Trophoblast cell (in vitro differentiated cells and primary cell): ENCODE data around the gene LAMA2.

Source experiments
- DNase-seq, 2 donors: peaks; one replicate each; pipeline ENCODE4 v3.0.0-alpha.2; 2016
- H2AFZ ChIP-seq: 2 replicates; pipeline ENCODE4 v1.6.1; 2013; ENCODE audit warnings: low read length, moderate library complexity, mild to moderate bottlenecking; ENCODE audit not compliant: insufficient read depth, poor library complexity
- H2AK5ac ChIP-seq: 2 replicates; pipeline ENCODE4 v1.6.1; 2013; ENCODE audit warnings: mild to moderate bottlenecking, low read length
- H2BK120ac ChIP-seq: 2 replicates; pipeline ENCODE4 v1.6.1; 2013; ENCODE audit warnings: low read length, mild to moderate bottlenecking, moderate library complexity; ENCODE audit not compliant: insufficient read depth, poor library complexity
- H2BK12ac ChIP-seq: 2 replicates; pipeline ENCODE4 v1.6.1; 2013; ENCODE audit warnings: mild to moderate bottlenecking, low read length, moderate library complexity
- H2BK5ac ChIP-seq: 2 replicates; pipeline ENCODE4 v1.6.1; 2013; ENCODE audit warnings: low read length, low read depth, moderate library complexity, mild to moderate bottlenecking; ENCODE audit not compliant: poor library complexity
- H3K14ac ChIP-seq: 2 replicates; pipeline ENCODE4 v1.6.1; 2013; ENCODE audit warnings: mild to moderate bottlenecking, low read length
- H3K18ac ChIP-seq: 2 replicates; pipeline ENCODE4 v1.6.1; 2013; ENCODE audit warnings: mild to moderate bottlenecking, low read length
- H3K23ac ChIP-seq: 2 replicates; pipeline ENCODE4 v1.6.1; 2013; ENCODE audit warnings: low read length
- H3K27ac ChIP-seq: 2 replicates; pipeline ENCODE4 v1.5.1; 2013; ENCODE audit warnings: low read depth, mild to moderate bottlenecking, inconsistent platforms, low read length, moderate library complexity
- H3K27me3 ChIP-seq: 2 replicates; pipeline ENCODE4 v1.6.1; 2013; ENCODE audit warnings: inconsistent platforms, mild to moderate bottlenecking, low read length, moderate library complexity; ENCODE audit not compliant: insufficient read depth
- H3K36me3 ChIP-seq, 2 experiments: 1 replicate in 1 of 2; 2 replicates in 1 of 2; pipeline ENCODE4 v1.6.1; 2013; ENCODE audit warnings: low read length in 2 of 2, mild to moderate bottlenecking in 2 of 2, moderate library complexity in 1 of 2; ENCODE audit not compliant: insufficient read depth in 2 of 2, control insufficient read depth in 1 of 2
- H3K4ac ChIP-seq: 2 replicates; pipeline ENCODE4 v1.6.1; 2013; ENCODE audit warnings: low read depth, mild to moderate bottlenecking, low read length, moderate library complexity
- H3K4me1 ChIP-seq, 2 experiments: 1 replicate in 1 of 2; 2 replicates in 1 of 2; pipeline ENCODE4 v1.6.1; 2013; ENCODE audit warnings: low read length in 2 of 2, mild to moderate bottlenecking in 2 of 2, moderate library complexity in 1 of 2; ENCODE audit not compliant: insufficient read depth in 2 of 2, control insufficient read depth in 1 of 2
- H3K4me2 ChIP-seq: 2 replicates; pipeline ENCODE4 v1.6.1; 2013; ENCODE audit warnings: inconsistent platforms, mild to moderate bottlenecking, low read length, moderate library complexity
- H3K4me3 ChIP-seq: 2 replicates; pipeline ENCODE4 v1.5.1; 2013; ENCODE audit warnings: mild to moderate bottlenecking, low read depth, low read length, inconsistent platforms
- H3K79me1 ChIP-seq: one replicate; pipeline ENCODE4 v1.6.1; 2013; ENCODE audit warnings: low read length
- H3K79me2 ChIP-seq: 2 replicates; pipeline ENCODE4 v1.6.1; 2013; ENCODE audit warnings: low read length, mild to moderate bottlenecking; ENCODE audit not compliant: control insufficient read depth, insufficient read depth, poor library complexity
- H3K9ac ChIP-seq: 2 replicates; pipeline ENCODE4 v1.6.1; 2013; ENCODE audit warnings: mild to moderate bottlenecking, low read length
- H3K9me3 ChIP-seq: 2 replicates; pipeline ENCODE4 v1.6.1; 2013; ENCODE audit warnings: low read depth, mild to moderate bottlenecking, control low read depth, inconsistent platforms, low read length; ENCODE audit not compliant: insufficient read depth
- H4K12ac ChIP-seq: 2 replicates; pipeline ENCODE4 v1.6.1; 2013; ENCODE audit warnings: low read depth, mild to moderate bottlenecking, low read length, moderate library complexity
- H4K8ac ChIP-seq: 2 replicates; pipeline ENCODE4 v1.6.1; 2013; ENCODE audit warnings: low read depth, mild to moderate bottlenecking, low read length, moderate library complexity
- H4K91ac ChIP-seq: one replicate; pipeline ENCODE4 v1.6.1; 2013; ENCODE audit warnings: low read depth, mild to moderate bottlenecking, low read length, moderate library complexity
- WGBS: extraction: QIAGEN DNeasy Blood & Tissue Kit; methylation state at CpG from one replicate; pipeline ENCODE4 v1.1.7; 2013; ENCODE audit warnings: missing lambda C conversion rate; ENCODE audit not compliant: insufficient read length, insufficient coverage; ENCODE audit errors: extremely low coverage; 5-methylcytosine and 5-hydroxymethylcytosine counted together

Gene LAMA2

DNA sequence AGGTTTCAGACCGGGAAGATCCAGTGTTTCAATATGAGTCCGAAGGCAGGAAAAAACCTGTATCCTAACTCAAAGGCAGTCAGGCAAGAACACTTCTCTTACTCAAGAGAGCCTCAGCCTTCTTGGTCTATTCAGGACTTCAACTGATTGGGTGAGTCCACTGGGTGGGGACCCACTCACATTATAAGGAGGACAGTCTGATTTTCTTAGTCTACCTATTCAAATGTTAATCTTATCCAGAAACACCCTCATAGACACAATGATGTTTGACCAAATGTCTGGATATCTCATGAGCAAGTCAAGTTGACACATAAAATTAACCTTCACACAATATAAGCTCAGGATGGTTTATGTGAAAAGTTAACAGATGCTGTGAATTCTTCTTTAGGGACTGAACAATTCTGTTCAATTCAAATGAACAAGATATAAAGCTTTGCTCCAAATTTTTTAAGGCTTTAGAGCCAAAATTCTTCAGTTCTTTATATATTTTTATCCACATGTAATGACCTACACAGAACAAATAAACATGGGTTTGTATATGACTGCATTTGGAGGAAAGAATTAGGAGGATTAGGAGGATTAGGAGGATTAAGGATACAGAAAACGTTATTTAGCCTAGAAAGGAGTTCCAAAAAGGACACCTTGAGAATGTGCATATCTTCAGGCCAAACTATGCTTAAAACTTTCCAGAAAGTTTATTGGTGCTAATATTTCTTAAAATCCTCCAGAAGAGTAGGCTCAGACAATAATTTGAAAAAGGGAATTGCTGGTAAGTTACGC, 35.3 kb upstream of the LAMA2 start:
- Histone ChIP-seq H2AK5ac (no peak overlapping the region), H3K14ac (no peak overlapping the region), H3K4me1 (no peaks in the 10 kb centered on the region), H3K23ac (no peak overlapping the region), H3K18ac (no peak overlapping the region), H3K27me3 (no peaks in the 10 kb centered on the region), H3K79me2 (no peaks in the 10 kb centered on the region), H3K36me3 (no peaks in the 10 kb centered on the region), H3K4me3 (no peak overlapping the region), H2BK5ac (no peak overlapping the region), H4K12ac (no peak overlapping the region), H3K4me2 (no peak overlapping the region), H3K9me3 (no peaks in the 10 kb centered on the region), H3K9ac (no peak overlapping the region), H4K8ac (no peak overlapping the region), H3K79me1 (no peaks in the 10 kb centered on the region), H3K27ac (no peak overlapping the region), H2BK12ac (no peak overlapping the region), H3K4ac (no peak overlapping the region), H2AFZ (no peak overlapping the region), H2BK120ac (no peak overlapping the region), H4K91ac (no peak overlapping the region)
- 100% methylated on average over 1 of the region's 4 CpGs for WGBS
- no peak for DNase-seq

DNA sequence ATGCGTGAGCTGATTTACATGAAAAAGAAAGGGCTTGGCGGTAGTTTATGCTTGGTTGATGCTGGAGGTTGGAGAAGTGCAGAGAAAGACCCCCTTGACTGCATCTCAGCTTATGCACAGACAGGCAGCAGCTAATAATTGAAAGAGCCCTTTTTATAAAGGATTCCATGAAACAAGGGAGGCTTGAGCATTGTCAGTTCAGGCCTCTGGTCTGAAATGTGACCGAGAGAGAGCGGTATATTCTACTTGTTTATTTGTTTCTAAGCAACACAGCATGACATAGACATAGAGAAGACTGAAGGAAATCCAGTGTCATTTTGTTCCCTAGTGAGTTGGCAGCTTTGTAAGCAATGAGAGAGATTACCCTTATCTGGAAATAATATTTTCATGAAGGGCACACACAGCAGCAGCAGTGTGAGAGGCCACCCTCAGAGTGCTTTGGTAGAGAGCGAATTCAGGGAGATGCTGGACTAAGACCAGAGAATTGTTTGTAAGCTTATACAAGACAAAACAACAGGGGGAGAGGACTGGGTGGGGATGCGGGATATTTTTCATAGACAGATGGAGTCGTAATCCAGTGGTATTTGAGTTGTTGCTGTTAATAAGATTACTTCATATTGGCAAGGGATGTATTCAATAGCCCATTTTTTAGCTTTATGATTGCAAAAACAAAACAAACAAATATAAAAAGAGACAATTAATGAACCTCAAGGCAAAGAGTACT, 34.6 kb upstream of the LAMA2 start:
- Histone ChIP-seq H3K4me1 (no peaks in the 10 kb centered on the region), H2AFZ (no peak overlapping the region), H3K4ac (no peak overlapping the region), H3K36me3 (no peaks in the 10 kb centered on the region), H2AK5ac (no peak overlapping the region), H3K27me3 (no peaks in the 10 kb centered on the region), H2BK5ac (no peak overlapping the region), H3K18ac (no peak overlapping the region), H3K9me3 (no peaks in the 10 kb centered on the region), H2BK120ac (no peak overlapping the region), H4K91ac (no peak overlapping the region), H3K9ac (no peak overlapping the region), H4K12ac (no peak overlapping the region), H3K4me3 (no peak overlapping the region), H3K14ac (no peak overlapping the region), H3K4me2 (no peak overlapping the region), H3K79me1 (no peaks in the 10 kb centered on the region), H4K8ac (no peak overlapping the region), H3K27ac (no peak overlapping the region), H3K23ac (no peak overlapping the region), H3K79me2 (no peaks in the 10 kb centered on the region), H2BK12ac (no peak overlapping the region)
- WGBS: no CpG with 5 or more reads among the region's 7 CpGs
- peak in 1 of 2 donors; percentile 21 for DNase-seq

GRCh38 chr6:128855581-128856085, 27.3 kb upstream of the LAMA2 start:
- Histone ChIP-seq H3K18ac (no peak overlapping the region), H3K27me3 (no peaks in the 10 kb centered on the region), H3K79me1 (no peaks in the 10 kb centered on the region), H3K9me3 (no peaks in the 10 kb centered on the region), H3K27ac (no peak overlapping the region), H2BK5ac (no peak overlapping the region), H2AK5ac (no peak overlapping the region), H2BK120ac (no peak overlapping the region), H2BK12ac (no peak overlapping the region), H4K8ac (no peak overlapping the region), H2AFZ (no peak overlapping the region), H3K23ac (no peak overlapping the region), H3K4me2 (no peak overlapping the region), H3K4me3 (no peak overlapping the region), H3K4me1 (no peaks in the 10 kb centered on the region), H3K9ac (no peak overlapping the region), H4K91ac (no peak overlapping the region), H3K79me2 (no peaks in the 10 kb centered on the region), H3K4ac (no peak overlapping the region), H4K12ac (no peak overlapping the region), H3K36me3 (no peaks in the 10 kb centered on the region), H3K14ac (no peak overlapping the region)
- no CpG with 5 or more reads among the region's 5 CpGs for WGBS
- DNase-seq: no peak

- no peak overlapping the region for H2AFZ ChIP-seq
- H3K9me3 ChIP-seq: no peaks in the 10 kb centered on the region
- no peak overlapping the region for H4K12ac ChIP-seq
- no peak overlapping the region for H3K9ac ChIP-seq
- no peak overlapping the region for H3K4me3 ChIP-seq
- H2BK5ac ChIP-seq: no peak overlapping the region
- H3K27ac ChIP-seq: no peak overlapping the region
- no peak overlapping the region for H3K4ac ChIP-seq
- no peak overlapping the region for H3K23ac ChIP-seq
- no peak overlapping the region for H3K18ac ChIP-seq
- no peak overlapping the region for H2BK120ac ChIP-seq
- H3K79me1 ChIP-seq: no peaks in the 10 kb centered on the region
- H3K4me2 ChIP-seq: no peak overlapping the region
- DNase-seq: no peak
- H3K4me1 ChIP-seq: no peaks in the 10 kb centered on the region
- no peaks in the 10 kb centered on the region for H3K79me2 ChIP-seq
- H4K91ac ChIP-seq: no peak overlapping the region
- no peaks in the 10 kb centered on the region for H3K27me3 ChIP-seq
- WGBS: no CpG with 5 or more reads among the region's 5 CpGs
- H3K36me3 ChIP-seq: no peaks in the 10 kb centered on the region
- H4K8ac ChIP-seq: no peak overlapping the region
- H3K14ac ChIP-seq: no peak overlapping the region
- no peak overlapping the region for H2BK12ac ChIP-seq
- no peak overlapping the region for H2AK5ac ChIP-seq
Measured at GRCh38 chr6:128857806-128858205, 25.1 kb upstream of the LAMA2 start.
